Skeletal muscle satellite cell (primary cell): Measurements from ENCODE around the gene FBXW11.
"Not testable (repeated sequence)": the region's sequence is repeated elsewhere in the genome, so short reads cannot be mapped to it uniquely, and the experiment has no call there.

Experiments
- H3K27me3 ChIP-seq: 2 replicates; pipeline ENCODE4 v1.7.0; 2013; ENCODE audit warnings: low read length; ENCODE audit not compliant: control insufficient read depth, insufficient read depth
- H3K36me3 ChIP-seq: 2 replicates; pipeline ENCODE4 v1.7.0; 2013; ENCODE audit warnings: mild to moderate bottlenecking, control low read depth, low read length; ENCODE audit not compliant: insufficient read depth
- H3K4me1 ChIP-seq: 2 replicates; pipeline ENCODE4 v1.7.0; 2013; ENCODE audit warnings: low read length; ENCODE audit not compliant: control insufficient read depth, insufficient read depth
- H3K4me2 ChIP-seq: 2 replicates; pipeline ENCODE4 v1.7.0; 2013; ENCODE audit warnings: mild to moderate bottlenecking, low read length
- H3K4me3 ChIP-seq: 2 replicates; pipeline ENCODE4 v1.7.0; 2013; ENCODE audit warnings: low read length
- H3K9ac ChIP-seq: 2 replicates; pipeline ENCODE4 v1.7.0; 2013; ENCODE audit warnings: mild to moderate bottlenecking, low read depth, low read length, moderate library complexity
- H3K9me3 ChIP-seq: replicated peaks from 2 replicates; pipeline ENCODE4 v1.7.0; 2013; ENCODE audit warnings: mild to moderate bottlenecking, control low read depth, low read length

The FBXW11 gene

GRCh38 chr5:171978016-171978415 lies 28.4 kb downstream of the FBXW11 start:
- Histone ChIP-seq H3K9ac (no peak overlapping the region), H3K4me1 (peaks cover 12% of the 10 kb centered on the region)

GRCh38 chr5:171977244-171977950 lies 29.0 kb downstream of the FBXW11 start:
- peaks cover 12% of the 10 kb centered on the region for H3K4me1 ChIP-seq
- not testable (repeated sequence) for H3K4me2 ChIP-seq, H3K27me3 ChIP-seq, H3K9ac ChIP-seq, H3K36me3 ChIP-seq, H3K4me3 ChIP-seq, H3K9me3 ChIP-seq

More at GRCh38 chr5:171978016-171978415, 28.4 kb downstream of the FBXW11 start:
- Histone ChIP-seq H3K9me3 (peaks cover 9% of the 10 kb centered on the region), H3K36me3 (no peaks in the 10 kb centered on the region), H3K4me3 (no peak overlapping the region), H3K27me3 (no peaks in the 10 kb centered on the region), H3K4me2 (no peak overlapping the region)

- H3K4me3 ChIP-seq, result no peak overlapping the region
- H3K9me3 ChIP-seq, result peaks cover 9% of the 10 kb centered on the region
- no peaks in the 10 kb centered on the region for H3K27me3 ChIP-seq
- no peak overlapping the region for H3K9ac ChIP-seq
- H3K4me1 ChIP-seq, result peaks cover 12% of the 10 kb centered on the region
- H3K36me3 ChIP-seq, result no peaks in the 10 kb centered on the region
- no peak overlapping the region for H3K4me2 ChIP-seq
Observed at GRCh38 chr5:171975877-171976667, 30.4 kb downstream of the FBXW11 start.

GRCh38 chr5:171975262-171975876 lies 31.1 kb downstream of the FBXW11 start:
- Histone ChIP-seq H3K36me3 (no peaks in the 10 kb centered on the region), H3K9ac (no peak overlapping the region), H3K4me2 (peak overlapping the region; percentile 30), H3K9me3 (peaks cover 9% of the 10 kb centered on the region), H3K4me3 (no peak overlapping the region), H3K4me1 (peaks cover 12% of the 10 kb centered on the region), H3K27me3 (no peaks in the 10 kb centered on the region)

- H3K4me3 ChIP-seq, result no peak overlapping the region
- H3K27me3 ChIP-seq, result no peaks in the 10 kb centered on the region
- H3K36me3 ChIP-seq, result no peaks in the 10 kb centered on the region
- no peaks in the 10 kb centered on the region for H3K9me3 ChIP-seq
- H3K9ac ChIP-seq, result no peak overlapping the region
- H3K4me2 ChIP-seq, result no peak overlapping the region
- H3K4me1 ChIP-seq, result peaks cover 16% of the 10 kb centered on the region
Observed at GRCh38 chr5:171970826-171971225, 35.6 kb downstream of the FBXW11 start.

- Histone ChIP-seq H3K4me1 (peaks cover 7% of the 10 kb centered on the region), H3K9me3 (no peaks in the 10 kb centered on the region), H3K36me3 (no peaks in the 10 kb centered on the region), H3K27me3 (no peaks in the 10 kb centered on the region), H3K9ac (no peak overlapping the region), H3K4me2 (no peak overlapping the region), H3K4me3 (no peak overlapping the region)
Observed at GRCh38 chr5:171969288-171969880, 37.1 kb downstream of the FBXW11 start.

GRCh38 chr5:171968531-171968930 lies 37.9 kb downstream of the FBXW11 start:
- Histone ChIP-seq H3K36me3 (no peaks in the 10 kb centered on the region), H3K4me2 (no peak overlapping the region), H3K4me1 (peaks cover 7% of the 10 kb centered on the region), H3K27me3 (no peaks in the 10 kb centered on the region), H3K9ac (no peak overlapping the region), H3K4me3 (no peak overlapping the region), H3K9me3 (no peaks in the 10 kb centered on the region)

- Histone ChIP-seq H3K36me3 (no peaks in the 10 kb centered on the region), H3K27me3 (no peaks in the 10 kb centered on the region), H3K4me1 (peaks cover 7% of the 10 kb centered on the region), H3K4me2 (no peak overlapping the region), H3K4me3 (no peak overlapping the region), H3K9me3 (no peaks in the 10 kb centered on the region), H3K9ac (no peak overlapping the region)
Observed at GRCh38 chr5:171966964-171967363, 39.5 kb downstream of the FBXW11 start.

GRCh38 chr5:171966270-171966669 lies 40.2 kb downstream of the FBXW11 start:
- H3K9me3 ChIP-seq, result no peaks in the 10 kb centered on the region
- H3K4me3 ChIP-seq, result no peak overlapping the region
- peaks cover 7% of the 10 kb centered on the region for H3K4me1 ChIP-seq
- H3K27me3 ChIP-seq, result no peaks in the 10 kb centered on the region
- H3K9ac ChIP-seq, result no peak overlapping the region
- no peak overlapping the region for H3K4me2 ChIP-seq
- no peaks in the 10 kb centered on the region for H3K36me3 ChIP-seq

- H3K4me3 ChIP-seq, result no peak overlapping the region
- H3K9me3 ChIP-seq, result no peaks in the 10 kb centered on the region
- H3K4me2 ChIP-seq, result no peak overlapping the region
- no peaks in the 10 kb centered on the region for H3K27me3 ChIP-seq
- no peak overlapping the region for H3K9ac ChIP-seq
- H3K36me3 ChIP-seq, result no peaks in the 10 kb centered on the region
- H3K4me1 ChIP-seq, result peaks cover 7% of the 10 kb centered on the region
Observed at GRCh38 chr5:171965745-171966144, 40.7 kb downstream of the FBXW11 start.

GRCh38 chr5:171963416-171963815 lies 43.0 kb downstream of the FBXW11 start:
- peaks cover 7% of the 10 kb centered on the region for H3K4me1 ChIP-seq
- no peak overlapping the region for H3K4me3 ChIP-seq
- no peak overlapping the region for H3K4me2 ChIP-seq
- H3K36me3 ChIP-seq, result no peaks in the 10 kb centered on the region
- H3K27me3 ChIP-seq, result no peaks in the 10 kb centered on the region
- H3K9me3 ChIP-seq, result no peaks in the 10 kb centered on the region
- no peak overlapping the region for H3K9ac ChIP-seq
